H1 (cell line): ENCODE results near the gene HOMER2. TPM values are rescaled to one million over a fixed set of nuclear protein-coding genes. Genes with fewer than 3 reads are reported as not detected.

ENCODE experiments used
- CTCF ChIA-PET: fragments of 300-600 bp; sonication (Branson Sonifier 250); formaldehyde crosslinking; loops from one replicate; lab custom pipeline; 2021; ENCODE audit not compliant: partially characterized antibody; lab: Charles Lee
- POLR2A ChIA-PET: fragments of 300-600 bp; sonication (Branson Sonifier 250); formaldehyde crosslinking; loops from one replicate; lab custom pipeline; 2021; ENCODE audit warnings: inconsistent platforms; ENCODE audit not compliant: partially characterized antibody; lab: Charles Lee
- DNase-seq, 2 experiments: peaks; one replicate each; pipeline versions ENCODE4 v3.0.0 to v3.0.0-alpha.2; 2010 to 2022; ENCODE audit warnings: low spot score in 2 of 2, low read depth in 1 of 2, mixed read lengths in 1 of 2
- FAIRE-seq: peaks from 2 replicates; lab custom pipeline; 2011; peaks lifted over from hg19 to GRCh38; lab: Jason Lieb, UNC
- H2AFZ ChIP-seq: 2 replicates; pipeline ENCODE4 v1.8.1; 2012; ENCODE audit warnings: low read length, inconsistent platforms
- H2AK5ac ChIP-seq: 2 replicates; pipeline ENCODE4 v1.6.1; 2013; ENCODE audit warnings: low read depth, low read length
- H2BK120ac ChIP-seq: replicated peaks from 2 replicates; pipeline ENCODE3; 2013; ENCODE audit warnings: low read depth, low read length, inconsistent platforms
- H2BK12ac ChIP-seq: 2 replicates; pipeline ENCODE4 v1.6.1; 2013; ENCODE audit warnings: low read depth, low read length
- H2BK15ac ChIP-seq: 2 replicates; pipeline ENCODE4 v1.6.1; 2013; ENCODE audit warnings: low read length
- H2BK20ac ChIP-seq: 2 replicates; pipeline ENCODE4 v1.6.1; 2013; ENCODE audit warnings: low read length
- H2BK5ac ChIP-seq: 2 replicates; pipeline ENCODE4 v1.6.1; 2013; ENCODE audit warnings: low read depth, low read length
- H3K14ac ChIP-seq: 2 replicates; pipeline ENCODE4 v1.6.1; 2013; ENCODE audit warnings: inconsistent platforms; ENCODE audit not compliant: insufficient read length
- H3K18ac ChIP-seq: 2 replicates; pipeline ENCODE4 v1.6.1; 2013; ENCODE audit warnings: low read length; ENCODE audit errors: extremely low read depth
- H3K23ac ChIP-seq: 2 replicates; pipeline ENCODE4 v1.6.1; 2013; ENCODE audit warnings: inconsistent platforms; ENCODE audit not compliant: insufficient read length
- H3K23me2 ChIP-seq: 2 replicates; pipeline ENCODE4 v1.6.1; 2013; ENCODE audit warnings: low read depth, low read length
- H3K27ac ChIP-seq: 2 replicates; pipeline ENCODE4 v1.6.1; 2011; ENCODE audit warnings: low read depth, low read length, inconsistent platforms
- H3K27me3 ChIP-seq, 4 experiments: replicated peaks in 1 of 4; 1 replicate in 1 of 4; 2 replicates in 3 of 4; pipeline versions ENCODE4 v1.6.1 to v1.8.1; 2011 to 2013; ENCODE audit warnings: low read length in 3 of 4, mild to moderate bottlenecking in 3 of 4, inconsistent platforms in 2 of 4, mixed read lengths in 2 of 4, moderate library complexity in 1 of 4; ENCODE audit not compliant: control insufficient read depth in 3 of 4, insufficient read depth in 3 of 4; ENCODE audit errors: extremely low read depth in 1 of 4
- H3K36me3 ChIP-seq, 4 experiments: 2 replicates each; pipeline versions ENCODE4 v1.6.1 to v1.8.1; 2011 to 2013; ENCODE audit warnings: mild to moderate bottlenecking in 4 of 4, low read length in 3 of 4, moderate library complexity in 2 of 4, control low read depth in 1 of 4, inconsistent platforms in 1 of 4; ENCODE audit not compliant: insufficient read depth in 4 of 4, control insufficient read depth in 2 of 4
- H3K4ac ChIP-seq: replicated peaks from 2 replicates; pipeline ENCODE3; 2013; ENCODE audit warnings: low read length, low read depth, mixed read lengths, inconsistent platforms; ENCODE audit not compliant: insufficient read length
- H3K4me1 ChIP-seq, 4 experiments: replicated peaks in 1 of 4; 1 replicate in 1 of 4; 2 replicates in 3 of 4; pipeline versions ENCODE4 v1.6.1 to v1.8.1; 2011 to 2013; ENCODE audit warnings: low read length in 3 of 4, inconsistent platforms in 2 of 4, mixed read lengths in 1 of 4; ENCODE audit not compliant: insufficient read depth in 4 of 4, control insufficient read depth in 3 of 4
- H3K4me2 ChIP-seq, 2 experiments: 2 replicates each; pipeline versions ENCODE4 v1.6.1 to v1.8.1; 2011 to 2013; ENCODE audit warnings: low read depth in 2 of 2, low read length in 2 of 2, control low read depth in 1 of 2, inconsistent platforms in 1 of 2, mild to moderate bottlenecking in 1 of 2; ENCODE audit not compliant: insufficient read depth in 1 of 2
- H3K4me3 ChIP-seq, 4 experiments: fragments of 200-600, 300-600 bp in 1 of 4; sonication (generic), shearing (Covaris generic), sonication (Bioruptor Twin) in 1 of 4; 2 replicates each; pipeline versions ENCODE4 v1.5.1 to v1.8.1; 2011 to 2016; ENCODE audit warnings: low read length in 4 of 4, low read depth in 3 of 4, control low read depth in 2 of 4, inconsistent platforms in 2 of 4, mild to moderate bottlenecking in 2 of 4, mixed read lengths in 1 of 4, moderate library complexity in 1 of 4; ENCODE audit not compliant: insufficient read depth in 2 of 4; ENCODE audit errors: extremely low read depth in 1 of 4
- H3K56ac ChIP-seq: replicated peaks from 2 replicates; pipeline ENCODE3; 2013; ENCODE audit warnings: low read depth, mild to moderate bottlenecking, mixed read lengths, low read length, inconsistent platforms; ENCODE audit not compliant: insufficient read length
- H3K79me1 ChIP-seq: 2 replicates; pipeline ENCODE4 v1.6.1; 2013; ENCODE audit warnings: low read depth, low read length, control low read depth
- H3K79me2 ChIP-seq, 2 experiments: 2 replicates each; pipeline versions ENCODE4 v1.6.1 to v1.8.1; 2012 to 2013; ENCODE audit warnings: low read length in 2 of 2, mild to moderate bottlenecking in 2 of 2, inconsistent platforms in 1 of 2; ENCODE audit not compliant: insufficient read depth in 2 of 2, control insufficient read depth in 1 of 2
- H3K9ac ChIP-seq, 4 experiments: replicated peaks in 1 of 4; 1 replicate in 1 of 4; 2 replicates in 3 of 4; pipeline versions ENCODE4 v1.6.1 to v1.8.1; 2011 to 2013; ENCODE audit warnings: low read depth in 3 of 4, low read length in 3 of 4, control low read depth in 2 of 4, mild to moderate bottlenecking in 2 of 4, moderate library complexity in 2 of 4, inconsistent platforms in 1 of 4; ENCODE audit errors: extremely low read depth in 1 of 4
- H3K9me3 ChIP-seq, 2 experiments: 2 replicates each; pipeline versions ENCODE4 v1.6.1 to v1.8.1; 2012 to 2013; ENCODE audit warnings: mild to moderate bottlenecking in 2 of 2, moderate library complexity in 2 of 2, control low read depth in 1 of 2, inconsistent platforms in 1 of 2, low read depth in 1 of 2, low read length in 1 of 2, mixed read lengths in 1 of 2; ENCODE audit not compliant: insufficient read depth in 2 of 2
- H4K20me1 ChIP-seq, 2 experiments: replicated peaks in 1 of 2; 2 replicates each; pipeline versions ENCODE3 to v1.8.1; 2011 to 2013; ENCODE audit warnings: inconsistent platforms in 2 of 2, low read length in 2 of 2, mild to moderate bottlenecking in 1 of 2; ENCODE audit not compliant: insufficient read depth in 2 of 2, control insufficient read depth in 1 of 2
- H4K5ac ChIP-seq: 2 replicates; pipeline ENCODE4 v1.6.1; 2013; ENCODE audit warnings: low read length, low read depth, mixed read lengths, inconsistent platforms; ENCODE audit not compliant: insufficient read length
- H4K8ac ChIP-seq: 2 replicates; pipeline ENCODE4 v1.8.0; 2013; ENCODE audit warnings: mild to moderate bottlenecking, moderate library complexity, low read length, inconsistent platforms; ENCODE audit not compliant: insufficient read depth; ENCODE audit errors: extremely low read depth
- H4K91ac ChIP-seq: replicated peaks from 2 replicates; pipeline ENCODE3; 2013; ENCODE audit warnings: low read length, mixed read lengths, inconsistent platforms; ENCODE audit not compliant: insufficient read length
- CHD2 ChIP-seq: IDR thresholded peaks from 2 replicates; pipeline ENCODE4 v1.6.1; 2012; ENCODE audit warnings: low read length, improper control_type of control experiment
- MAX ChIP-seq: IDR thresholded peaks from 2 replicates; pipeline ENCODE4 v1.6.1; 2012; ENCODE audit warnings: inconsistent platforms
- POLR2A ChIP-seq, 2 experiments: IDR thresholded peaks; 1 replicate in 1 of 2; 2 replicates in 1 of 2; pipeline ENCODE4 v1.6.1; 2011; ENCODE audit warnings: low read depth in 2 of 2, low read length in 2 of 2, mild to moderate bottlenecking in 2 of 2; ENCODE audit errors: control extremely low read depth in 1 of 2
- SRF ChIP-seq: IDR thresholded peaks from 2 replicates; pipeline ENCODE4 v1.6.1; 2011; ENCODE audit warnings: mild to moderate bottlenecking, low read depth, low read length, moderate library complexity
- SUZ12 ChIP-seq: fragments of 200-600 bp; sonication (generic); IDR thresholded peaks from 2 replicates; pipeline ENCODE4 v1.6.1; 2012; ENCODE audit warnings: mild to moderate bottlenecking, inconsistent platforms, low read length, moderate library complexity, mixed read lengths
- TBP ChIP-seq: IDR thresholded peaks from 2 replicates; pipeline ENCODE4 v1.6.1; 2011; ENCODE audit warnings: low read depth, low read length, improper control_type of control experiment
- TCF12 ChIP-seq: IDR thresholded peaks from 2 replicates; pipeline ENCODE4 v1.6.1; 2011; ENCODE audit warnings: low read depth, mild to moderate bottlenecking, low read length
- WGBS, 2 experiments: shearing (Covaris generic) in 1 of 2; methylation state at CpG; one replicate each; pipeline versions ENCODE4 v1.1.6 to v1.1.7; 2013 to 2015; ENCODE audit warnings: low lambda C conversion rate in 2 of 2, mixed read lengths in 2 of 2, inconsistent platforms in 1 of 2, low coverage in 1 of 2, missing lambda C conversion rate in 1 of 2; ENCODE audit not compliant: insufficient replicate concordance in 2 of 2, insufficient coverage in 1 of 2, insufficient read length in 1 of 2; ENCODE audit errors: extremely low coverage in 1 of 2, missing lambda C conversion rate in 1 of 2; 5-methylcytosine and 5-hydroxymethylcytosine counted together
- polyA plus RNA-seq, 7 experiments: library from polyadenylated mRNA; depleted of rRNA in 3 of 7; stranded (reverse) in 5 of 7; unstranded in 2 of 7; fragments of >200 nt in 5 of 7; fragments of 200-250 nt in 2 of 7; gene quantifications; 1 replicate in 5 of 7; 2 replicates in 1 of 7; 4 replicates in 1 of 7; pipeline versions ENCODE4 v1.2.1 to v1.2.3, GENCODE V29; 2011 to 2013; ENCODE audit warnings: missing spikeins in 2 of 7, mixed read lengths in 2 of 7
- total RNA-seq: library from RNA; stranded (reverse); fragmentation: NEBNext Ultra II Directional; extraction: Animal tissue kit (Norgen Biotek cat#: 25700); gene quantifications from 2 replicates; pipeline ENCODE4 v1.2.1, GENCODE V29; 2021

Gene HOMER2
- total and polyA plus RNA-seq, 2 of the 8 experiments (the other 6 are each of a cell fraction or from before 2014, with no cell fraction given) = 12.5 to 27.6 TPM

GRCh38 chr15:82864967-82865366 is 87.6 kb downstream of the HOMER2 start:
- WGBS, 2 experiments = 91% methylated on average over 2 of the region's 2 CpGs; no CpG with 5 or more reads in 1 of the 2 experiments
- Histone ChIP-seq H3K27ac (no peak overlapping the region), H3K79me2 (no peaks in the 10 kb centered on the region), H3K9ac (no peak overlapping the region), H3K4me1 (no peaks in the 10 kb centered on the region), H2BK20ac (no peak overlapping the region), H3K79me1 (no peaks in the 10 kb centered on the region), H3K56ac (no peak overlapping the region), H2AK5ac (no peak overlapping the region), H3K18ac (no peak overlapping the region), H4K5ac (no peak overlapping the region), H2BK5ac (no peak overlapping the region), H3K27me3 (no peaks in the 10 kb centered on the region), H3K9me3 (no peaks in the 10 kb centered on the region), H2AFZ (no peak overlapping the region), H2BK12ac (no peak overlapping the region), H3K23me2 (no peaks in the 10 kb centered on the region), H4K91ac (no peak overlapping the region), H4K20me1 (no peaks in the 10 kb centered on the region), H4K8ac (no peak overlapping the region), H3K4me3 (no peak overlapping the region), H2BK120ac (no peak overlapping the region), H3K4ac (no peak overlapping the region), H3K23ac (no peak overlapping the region), H3K36me3 (no peaks in the 10 kb centered on the region), H2BK15ac (no peak overlapping the region), H3K14ac (no peak overlapping the region), H3K4me2 (no peak overlapping the region)
- ChIA-PET POLR2A (no interaction called here), CTCF (interaction anchor here (1.0 kb wide), 1 partner anchor 16 kb away, joined by 3 read pairs; no protein-coding TSS in a partner anchor)
- no peak for TF ChIP-seq TBP
- TF ChIP-seq MAX = no peak
- no peak for TF ChIP-seq SUZ12
- TF ChIP-seq TCF12 = no peak
- TF ChIP-seq SRF = no peak
- TF ChIP-seq CHD2 = no peak
- no peak for TF ChIP-seq POLR2A (IDR thresholded peaks at IDR 0.05; ENCODE audit: control extremely low read depth in 1 of 2, low read depth in 2 of 2, low read length in 2 of 2)
- DNase-seq (no peak), FAIRE-seq (no peak)
